ENCODE data around the gene ALDH16A1.

DNA sequence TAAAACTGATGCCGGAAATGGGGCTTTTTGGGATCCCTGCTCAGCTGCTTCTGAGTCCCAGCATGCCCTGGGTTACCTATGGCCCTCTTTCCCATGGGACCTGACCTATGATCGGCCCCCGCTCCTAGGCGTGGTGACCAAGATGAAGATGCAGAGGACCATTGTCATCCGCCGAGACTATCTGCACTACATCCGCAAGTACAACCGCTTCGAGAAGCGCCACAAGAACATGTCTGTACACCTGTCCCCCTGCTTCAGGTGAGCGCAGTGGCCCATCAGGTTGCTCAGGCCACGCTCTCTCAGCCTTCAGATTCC lies 44.7 kb downstream of the ALDH16A1 start:
- TF ChIP-seq, protein P1, sequence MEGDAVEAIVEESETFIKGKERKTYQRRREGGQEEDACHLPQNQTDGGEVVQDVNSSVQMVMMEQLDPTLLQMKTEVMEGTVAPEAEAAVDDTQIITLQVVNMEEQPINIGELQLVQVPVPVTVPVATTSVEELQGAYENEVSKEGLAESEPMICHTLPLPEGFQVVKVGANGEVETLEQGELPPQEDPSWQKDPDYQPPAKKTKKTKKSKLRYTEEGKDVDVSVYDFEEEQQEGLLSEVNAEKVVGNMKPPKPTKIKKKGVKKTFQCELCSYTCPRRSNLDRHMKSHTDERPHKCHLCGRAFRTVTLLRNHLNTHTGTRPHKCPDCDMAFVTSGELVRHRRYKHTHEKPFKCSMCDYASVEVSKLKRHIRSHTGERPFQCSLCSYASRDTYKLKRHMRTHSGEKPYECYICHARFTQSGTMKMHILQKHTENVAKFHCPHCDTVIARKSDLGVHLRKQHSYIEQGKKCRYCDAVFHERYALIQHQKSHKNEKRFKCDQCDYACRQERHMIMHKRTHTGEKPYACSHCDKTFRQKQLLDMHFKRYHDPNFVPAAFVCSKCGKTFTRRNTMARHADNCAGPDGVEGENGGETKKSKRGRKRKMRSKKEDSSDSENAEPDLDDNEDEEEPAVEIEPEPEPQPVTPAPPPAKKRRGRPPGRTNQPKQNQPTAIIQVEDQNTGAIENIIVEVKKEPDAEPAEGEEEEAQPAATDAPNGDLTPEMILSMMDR (IDR thresholded peaks at IDR 0.05): no peak
- TF ChIP-seq POLR2A (IDR thresholded peaks at IDR 0.05): no peak
